ENCODE measurements around the gene ENPP7.

The ENPP7 gene

GRCh38 chr17:79778504-79779083 lies 47.9 kb downstream of the ENPP7 start:
- TF ChIP-seq ZNF274 (IDR thresholded peaks at IDR 0.05; ENCODE audit: low read depth, low read length), result no peak
- peak overlapping the region; percentile 74 for H3K4me3 ChIP-seq (ENCODE audit: low read length)

- no peak for TF ChIP-seq ZNF274 (IDR thresholded peaks at IDR 0.05; ENCODE audit: low read depth, low read length)
- peak overlapping the region; percentile 74 for H3K4me3 ChIP-seq (ENCODE audit: low read length)
Observed at GRCh38 chr17:79779084-79779529, 48.4 kb downstream of the ENPP7 start.

GRCh38 chr17:79779661-79780365 lies 49.1 kb downstream of the ENPP7 start:
- TF ChIP-seq ZNF274 (IDR thresholded peaks at IDR 0.05; ENCODE audit: low read depth, low read length), result no peak
- H3K4me3 ChIP-seq (ENCODE audit: low read length), result no peak overlapping the region

GRCh38 chr17:79781012-79781650 lies 50.4 kb downstream of the ENPP7 start:
- no peak overlapping the region for H3K4me3 ChIP-seq (ENCODE audit: low read length)
- no peak for TF ChIP-seq ZNF274 (IDR thresholded peaks at IDR 0.05; ENCODE audit: low read depth, low read length)

GRCh38 chr17:79781736-79782575 lies 51.2 kb downstream of the ENPP7 start:
- TF ChIP-seq ZNF274 (IDR thresholded peaks at IDR 0.05; ENCODE audit: low read depth, low read length), result no peak
- H3K4me3 ChIP-seq (ENCODE audit: low read length), result no peak overlapping the region

GRCh38 chr17:79783891-79784290 lies 53.1 kb downstream of the ENPP7 start:
- no peak for TF ChIP-seq ZNF274 (IDR thresholded peaks at IDR 0.05; ENCODE audit: low read depth, low read length)

GRCh38 chr17:79784353-79785016 lies 53.7 kb downstream of the ENPP7 start:
- no peak overlapping the region for H3K4me3 ChIP-seq (ENCODE audit: low read length)
- no peak for TF ChIP-seq ZNF274 (IDR thresholded peaks at IDR 0.05; ENCODE audit: low read depth, low read length)

More at GRCh38 chr17:79783891-79784290, 53.1 kb downstream of the ENPP7 start:
- H3K4me3 ChIP-seq (ENCODE audit: low read length), result no peak overlapping the region

- TF ChIP-seq ZNF274 (IDR thresholded peaks at IDR 0.05; ENCODE audit: low read depth, low read length), result no peak
- H3K4me3 ChIP-seq (ENCODE audit: low read length), result no peak overlapping the region
Observed at GRCh38 chr17:79785017-79785899, 54.5 kb downstream of the ENPP7 start.

- TF ChIP-seq ZNF274 (IDR thresholded peaks at IDR 0.05; ENCODE audit: low read depth, low read length), result no peak
- H3K4me3 ChIP-seq (ENCODE audit: low read length), result no peak overlapping the region
Observed at GRCh38 chr17:79785900-79786810, 55.4 kb downstream of the ENPP7 start.

GRCh38 chr17:79786930-79787643 lies 56.3 kb downstream of the ENPP7 start:
- no peak for TF ChIP-seq ZNF274 (IDR thresholded peaks at IDR 0.05; ENCODE audit: low read depth, low read length)

GRCh38 chr17:79788455-79788854 lies 57.7 kb downstream of the ENPP7 start:
- TF ChIP-seq ZNF274 (IDR thresholded peaks at IDR 0.05; ENCODE audit: low read depth, low read length), result no peak
- no peak overlapping the region for H3K4me3 ChIP-seq (ENCODE audit: low read length)

More at GRCh38 chr17:79786930-79787643, 56.3 kb downstream of the ENPP7 start:
- H3K4me3 ChIP-seq (ENCODE audit: low read length), result no peak overlapping the region
